ENCODE results near the gene USP34.

Gene USP34

GRCh38 chr2:61378281-61378680 lies 92.6 kb downstream of the USP34 start:
- Mint-ChIP-seq H3K27ac (no peak overlapping the region), H3K36me3 (ENCODE audit: low read depth) (peaks cover 90% of the 10 kb centered on the region), H3K9me3 (no peaks in the 10 kb centered on the region), H3K4me1 (no peaks in the 10 kb centered on the region), H3K27me3 (ENCODE audit: low read depth) (no peaks in the 10 kb centered on the region), H3K4me3 (no peak overlapping the region)
- TF ChIP-seq CTCF (IDR thresholded peaks at IDR 0.05; ENCODE audit: unreplicated experiment in 3 of 3): no peak

GRCh38 chr2:61377046-61377445 lies 93.8 kb downstream of the USP34 start:
- Mint-ChIP-seq H3K9me3 (no peaks in the 10 kb centered on the region), H3K27ac (no peak overlapping the region), H3K4me3 (no peak overlapping the region), H3K27me3 (ENCODE audit: low read depth) (no peaks in the 10 kb centered on the region), H3K4me1 (no peaks in the 10 kb centered on the region), H3K36me3 (ENCODE audit: low read depth) (peaks cover 91% of the 10 kb centered on the region)
- no peak for TF ChIP-seq CTCF (IDR thresholded peaks at IDR 0.05; ENCODE audit: unreplicated experiment in 3 of 3)

DNA sequence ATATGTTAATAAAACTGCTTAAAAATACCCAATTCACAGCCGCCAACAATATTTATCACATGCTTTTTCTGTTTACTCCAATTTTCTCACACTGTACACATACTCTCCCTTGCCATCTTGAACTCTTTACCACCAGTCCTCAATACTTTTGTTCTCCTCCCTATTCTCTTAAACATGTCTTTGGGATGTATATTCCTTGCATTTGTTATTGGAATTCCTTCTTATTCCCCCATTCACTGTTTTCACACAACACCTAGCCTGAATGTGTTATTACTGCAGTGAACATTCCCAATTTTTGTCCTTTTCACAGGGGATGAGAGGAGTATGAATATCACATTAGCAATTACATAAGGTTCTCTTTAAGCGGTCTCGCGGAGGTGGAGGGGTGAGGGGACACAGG lies 94.7 kb downstream of the USP34 start:
- H3K4me3 Mint-ChIP-seq: no peak overlapping the region
- no peak overlapping the region for H3K27ac Mint-ChIP-seq
- peaks cover 86% of the 10 kb centered on the region for H3K36me3 Mint-ChIP-seq (ENCODE audit: low read depth)
- H3K9me3 Mint-ChIP-seq: no peaks in the 10 kb centered on the region
- no peaks in the 10 kb centered on the region for H3K27me3 Mint-ChIP-seq (ENCODE audit: low read depth)
- TF ChIP-seq CTCF (IDR thresholded peaks at IDR 0.05; ENCODE audit: unreplicated experiment in 3 of 3): no peak
- H3K4me1 Mint-ChIP-seq: no peaks in the 10 kb centered on the region

GRCh38 chr2:61371027-61371426 lies 99.9 kb downstream of the USP34 start:
- H3K27ac Mint-ChIP-seq: no peak overlapping the region
- H3K4me3 Mint-ChIP-seq: no peak overlapping the region
- H3K36me3 Mint-ChIP-seq (ENCODE audit: low read depth): peaks cover 90% of the 10 kb centered on the region
- no peak for TF ChIP-seq CTCF (IDR thresholded peaks at IDR 0.05; ENCODE audit: unreplicated experiment in 3 of 3)
- no peaks in the 10 kb centered on the region for H3K9me3 Mint-ChIP-seq
- no peaks in the 10 kb centered on the region for H3K4me1 Mint-ChIP-seq
- H3K27me3 Mint-ChIP-seq (ENCODE audit: low read depth): no peaks in the 10 kb centered on the region

DNA sequence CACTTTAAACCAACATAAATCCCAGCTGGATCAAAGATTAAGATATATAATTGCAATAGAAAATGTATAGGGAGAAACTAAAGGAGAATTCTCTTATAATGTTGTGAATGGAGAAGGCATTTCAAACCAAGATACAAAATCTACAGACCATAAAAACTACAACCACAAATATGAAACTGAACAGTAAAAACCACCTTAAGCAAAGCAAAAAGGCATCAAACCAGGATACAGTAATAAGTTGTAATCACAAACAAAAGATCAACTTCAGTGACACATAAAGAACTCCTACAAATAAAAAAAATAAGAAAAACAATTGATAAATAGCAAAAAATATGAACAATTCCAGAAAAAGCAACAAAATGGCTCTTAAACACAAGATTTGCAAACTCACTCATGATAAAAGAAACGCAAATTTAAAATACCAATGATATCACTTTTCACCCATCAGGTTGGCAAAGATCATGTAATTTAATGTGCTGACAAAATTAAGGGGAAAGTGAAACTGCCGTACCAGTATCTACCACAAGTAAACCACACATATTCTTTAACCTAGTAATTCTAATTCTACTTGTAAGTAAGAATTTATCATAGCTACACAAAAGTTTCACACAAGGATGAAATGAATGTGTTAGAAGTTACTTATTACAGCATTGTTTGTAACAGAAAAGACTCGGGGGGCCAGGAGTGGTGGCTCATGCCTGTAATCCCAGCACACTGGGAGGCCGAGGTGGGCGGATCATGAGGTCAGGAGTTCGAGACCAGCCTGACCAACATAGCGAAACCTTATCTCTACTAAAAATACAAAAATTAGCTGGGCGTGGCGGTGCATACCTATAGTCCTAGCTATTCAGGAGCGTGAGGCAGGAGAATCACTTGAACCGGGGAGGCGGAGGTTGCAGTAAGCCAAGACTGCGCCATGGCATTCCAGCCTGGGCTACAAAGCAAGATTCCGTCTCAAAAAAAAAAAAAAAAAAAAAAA lies 101.9 kb downstream of the USP34 start:
- Mint-ChIP-seq H3K27me3 (ENCODE audit: low read depth) (no peaks in the 10 kb centered on the region), H3K27ac (no peak overlapping the region), H3K4me1 (no peaks in the 10 kb centered on the region), H3K4me3 (no peak overlapping the region), H3K9me3 (no peaks in the 10 kb centered on the region), H3K36me3 (ENCODE audit: low read depth) (peaks cover 81% of the 10 kb centered on the region)
- no peak for TF ChIP-seq CTCF (IDR thresholded peaks at IDR 0.05; ENCODE audit: unreplicated experiment in 3 of 3)

GRCh38 chr2:61367177-61367576 lies 103.7 kb downstream of the USP34 start:
- no peak for TF ChIP-seq CTCF (IDR thresholded peaks at IDR 0.05; ENCODE audit: unreplicated experiment in 3 of 3)

More at GRCh38 chr2:61367177-61367576, 103.7 kb downstream of the USP34 start:
- H3K9me3 Mint-ChIP-seq: peaks cover 5% of the 10 kb centered on the region
- no peak overlapping the region for H3K27ac Mint-ChIP-seq
- no peaks in the 10 kb centered on the region for H3K4me1 Mint-ChIP-seq
- no peaks in the 10 kb centered on the region for H3K27me3 Mint-ChIP-seq (ENCODE audit: low read depth)
- peaks cover 83% of the 10 kb centered on the region for H3K36me3 Mint-ChIP-seq (ENCODE audit: low read depth)
- no peak overlapping the region for H3K4me3 Mint-ChIP-seq
